ENCODE measurements around the gene PCDH12.
"Not testable (repeated sequence)": the region's sequence is repeated elsewhere in the genome, so short reads cannot be mapped to it uniquely, and the experiment has no call there.

Gene PCDH12

GRCh38 chr5:141935538-141935937, 22.5 kb downstream of the PCDH12 start:
- no peak for DNase-seq

DNA sequence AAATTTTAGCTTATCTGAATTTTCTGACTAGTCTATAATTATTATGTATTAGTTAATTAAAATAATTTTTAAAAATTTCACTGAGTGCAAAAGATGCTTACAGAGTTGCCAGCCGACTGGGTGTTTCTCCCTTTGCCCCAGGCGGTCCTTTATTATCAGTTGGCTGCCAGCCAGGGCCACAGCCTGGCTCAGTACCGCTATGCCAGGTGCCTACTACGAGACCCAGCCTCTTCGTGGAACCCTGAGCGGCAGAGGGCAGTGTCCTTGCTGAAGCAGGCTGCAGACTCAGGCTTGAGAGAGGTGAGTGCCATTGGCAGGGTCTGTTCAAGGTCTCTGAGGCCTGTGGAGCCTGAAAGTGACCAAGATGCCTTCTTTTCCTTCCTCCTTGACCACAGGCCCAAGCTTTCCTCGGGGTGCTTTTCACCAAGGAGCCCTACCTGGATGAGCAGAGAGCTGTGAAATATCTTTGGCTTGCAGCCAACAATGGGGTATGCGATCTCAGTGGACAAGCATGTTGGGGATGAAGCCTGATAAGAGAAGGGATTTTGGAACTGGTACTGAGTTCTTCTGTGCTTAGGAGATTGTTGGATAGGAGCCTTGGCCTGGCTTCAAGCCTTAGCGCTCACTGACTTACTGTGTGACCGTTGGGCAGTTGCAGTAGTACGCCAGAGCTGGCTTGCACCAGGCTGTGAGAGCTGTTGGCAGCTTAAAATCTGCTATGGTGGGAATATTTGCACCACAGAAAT, 23.7 kb downstream of the PCDH12 start:
- no peak for DNase-seq

- DNase-seq, result no peak
Measured at GRCh38 chr5:141933151-141933550, 24.9 kb downstream of the PCDH12 start.

- DNase-seq, result no peak
Measured at GRCh38 chr5:141931694-141932093, 26.3 kb downstream of the PCDH12 start.

- no peak for DNase-seq
Measured at GRCh38 chr5:141929398-141930058, 28.5 kb downstream of the PCDH12 start.

GRCh38 chr5:141928051-141928450, 30.0 kb downstream of the PCDH12 start:
- no peak for DNase-seq

GRCh38 chr5:141926434-141926833, 31.6 kb downstream of the PCDH12 start:
- no peak for DNase-seq

DNA sequence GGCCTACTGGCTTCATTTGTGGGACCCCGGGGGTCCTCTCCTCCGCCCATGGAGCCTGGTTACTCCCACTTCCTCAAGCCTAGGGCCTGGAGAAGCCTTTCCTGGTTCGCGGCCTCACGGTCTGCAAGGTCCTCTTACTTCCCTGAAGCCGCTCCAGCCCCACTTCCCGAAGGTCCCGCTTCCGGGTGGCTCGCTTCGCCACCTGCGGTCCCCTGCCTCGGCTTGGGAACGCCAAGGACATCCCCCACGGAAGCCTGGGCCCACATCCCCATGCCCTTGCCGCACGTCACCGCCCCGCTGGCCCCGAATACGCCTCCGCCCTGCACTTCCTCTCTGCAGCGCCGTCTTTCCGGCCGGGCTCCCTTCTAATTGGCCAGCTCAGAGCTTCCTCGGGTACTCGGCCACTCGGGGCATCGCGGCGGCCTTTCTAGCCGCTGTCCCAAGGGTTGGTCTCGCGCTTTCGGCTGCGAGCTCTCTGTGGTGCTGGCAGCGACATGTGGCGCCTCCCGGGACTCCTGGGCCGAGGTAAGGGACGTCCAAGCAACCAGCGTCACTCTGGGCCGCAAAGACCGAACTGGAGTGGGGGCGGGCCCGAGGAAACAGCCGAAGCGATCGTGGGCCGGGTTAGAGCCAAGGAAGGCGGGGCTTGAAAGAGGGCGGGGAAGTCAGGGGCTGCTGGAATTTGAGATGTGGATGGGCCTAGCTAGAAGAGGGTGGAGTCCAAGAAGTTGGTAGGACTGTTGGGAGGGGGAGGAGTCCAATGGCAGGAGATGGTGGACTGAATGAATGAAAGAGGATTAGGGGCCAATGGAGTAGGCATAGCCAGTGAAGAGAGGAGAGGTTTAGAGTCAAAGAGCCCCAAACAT, 34.3 kb downstream of the PCDH12 start, which contains the start of gene DELE1:
DELE1 (plus strand) TSS at position 424 of the 866 bp plus-strand sequence; CDS start at position 495, 71 bp downstream.
- DNase-seq, result peak; percentile 72 to 92 (median 83)

DNA sequence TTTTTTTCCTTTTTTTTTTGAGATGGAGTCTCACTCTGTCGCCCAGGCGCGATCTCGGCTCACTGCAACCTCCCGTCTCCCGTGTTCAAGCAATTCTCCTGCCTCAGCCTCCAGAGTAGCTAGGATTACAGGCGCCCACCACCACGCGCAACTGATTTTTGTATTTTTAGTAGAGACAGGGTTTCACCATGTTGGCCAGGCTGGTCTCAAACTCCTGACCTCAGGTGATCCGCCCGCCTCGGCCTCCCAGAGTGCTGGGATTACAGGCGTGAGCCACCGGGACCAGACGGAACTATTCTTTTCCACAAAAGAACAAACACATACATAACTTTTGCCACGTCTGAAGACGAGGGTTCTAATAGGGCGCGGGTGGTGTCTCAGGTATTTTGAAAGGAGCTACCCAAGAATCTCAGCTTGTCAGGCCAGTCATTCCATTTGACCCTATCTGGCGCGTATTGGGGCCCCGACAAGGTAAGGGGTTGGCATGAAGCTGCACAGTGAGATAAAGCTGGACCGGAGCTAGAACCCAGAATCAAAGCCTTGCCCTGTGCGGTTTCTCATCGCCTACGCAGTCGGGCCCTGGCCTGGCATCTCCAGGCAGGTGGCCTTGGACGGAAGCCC, 35.1 kb downstream of the PCDH12 start:
- not testable (repeated sequence) for DNase-seq

GRCh38 chr5:141920771-141921170, 37.2 kb downstream of the PCDH12 start:
- DNase-seq, result no peak

DNA sequence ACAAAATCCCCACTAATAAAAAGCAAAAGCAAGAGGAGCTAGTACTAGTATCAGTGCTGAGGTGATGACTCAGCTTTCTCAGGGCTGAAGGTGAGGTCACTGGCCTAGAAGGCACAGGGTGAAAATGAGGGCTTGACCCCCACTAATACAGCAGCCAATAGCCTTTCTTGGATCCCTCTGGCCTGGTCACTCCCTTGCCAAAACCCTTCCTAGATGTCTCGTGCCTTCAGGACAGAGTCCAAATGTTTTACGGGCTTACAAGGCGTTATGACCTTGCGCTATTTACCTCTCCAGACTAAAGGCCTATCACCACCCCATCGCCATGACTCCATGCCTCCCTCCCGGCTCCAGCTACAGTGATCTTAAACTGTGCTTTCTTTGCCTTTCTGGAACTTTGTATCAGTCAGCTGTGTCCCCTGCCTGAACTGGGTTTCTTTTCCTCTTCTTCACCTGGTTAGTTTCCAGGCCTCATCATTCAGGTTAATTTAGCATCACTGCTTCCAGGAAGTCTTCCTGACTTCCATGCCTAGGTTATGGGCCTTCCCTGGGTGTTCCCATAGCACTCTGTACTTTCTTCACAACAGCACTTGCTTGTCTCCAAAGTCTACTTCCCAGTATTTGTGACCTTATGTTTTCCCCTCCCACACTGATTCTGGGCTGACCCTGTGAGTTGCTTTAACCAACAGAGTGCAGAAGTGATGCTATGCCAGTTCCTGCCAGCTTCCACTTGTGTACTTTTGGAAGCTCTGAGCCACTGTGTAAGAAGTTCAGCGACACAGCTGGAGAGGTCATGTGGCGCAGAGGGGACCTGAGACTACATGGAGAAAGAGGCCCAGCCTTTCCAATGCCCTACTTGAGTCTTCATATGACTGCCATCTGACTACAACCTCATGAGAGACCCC, 38.5 kb downstream of the PCDH12 start:
- DNase-seq, result no peak

DNA sequence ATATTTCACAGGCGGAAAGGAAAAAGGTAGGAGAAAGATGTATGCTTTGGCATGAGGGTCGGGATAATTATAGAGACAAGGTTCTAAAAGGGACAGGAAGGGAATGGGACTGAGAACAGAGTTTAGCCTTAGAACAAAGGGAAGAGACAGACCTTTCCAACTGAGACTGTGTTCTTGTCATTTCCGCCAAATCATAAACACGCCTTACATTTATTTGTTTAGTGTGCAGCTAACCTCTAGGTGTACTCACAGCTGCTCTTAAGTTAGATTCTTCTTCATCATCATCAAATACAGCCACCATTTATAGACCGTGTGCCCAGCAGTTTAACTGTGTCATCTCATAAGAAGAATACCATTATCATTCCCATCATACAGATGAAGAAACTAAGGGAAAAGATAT, 40.2 kb downstream of the PCDH12 start:
- no peak for DNase-seq

GRCh38 chr5:141916522-141916921, 41.5 kb downstream of the PCDH12 start:
- no peak for DNase-seq

- no peak for DNase-seq
Measured at GRCh38 chr5:141915881-141916336, 42.1 kb downstream of the PCDH12 start.

- DNase-seq, result no peak
Measured at GRCh38 chr5:141914797-141915196, 43.2 kb downstream of the PCDH12 start.

DNA sequence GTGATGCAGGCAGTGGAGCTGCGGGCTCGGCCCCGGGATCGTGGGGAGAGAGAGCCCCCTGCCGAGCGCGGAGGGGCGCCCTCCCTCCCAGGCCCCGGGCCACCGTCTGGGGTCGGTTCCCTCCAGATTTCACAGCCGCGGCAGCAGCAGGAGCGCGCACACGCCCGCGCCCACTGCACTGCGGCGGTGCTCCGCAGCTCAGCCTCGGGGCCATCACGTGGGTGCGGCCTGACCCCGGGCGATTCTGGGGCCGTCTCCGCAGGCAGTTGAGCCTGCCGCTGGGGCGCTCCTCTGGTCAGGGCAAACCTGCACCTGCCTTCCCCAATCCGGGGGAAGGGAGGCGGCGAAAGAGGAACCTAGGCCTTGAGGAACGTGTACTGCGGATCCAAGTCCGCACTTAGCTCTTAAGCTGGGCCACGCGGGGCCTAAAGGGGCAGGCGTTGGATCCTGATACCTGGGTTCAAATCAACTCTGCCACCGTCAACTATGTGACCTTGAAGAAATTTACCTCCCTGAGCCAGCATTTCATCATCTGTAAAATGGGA, 43.7 kb downstream of the PCDH12 start:
- no peak for DNase-seq

DNA sequence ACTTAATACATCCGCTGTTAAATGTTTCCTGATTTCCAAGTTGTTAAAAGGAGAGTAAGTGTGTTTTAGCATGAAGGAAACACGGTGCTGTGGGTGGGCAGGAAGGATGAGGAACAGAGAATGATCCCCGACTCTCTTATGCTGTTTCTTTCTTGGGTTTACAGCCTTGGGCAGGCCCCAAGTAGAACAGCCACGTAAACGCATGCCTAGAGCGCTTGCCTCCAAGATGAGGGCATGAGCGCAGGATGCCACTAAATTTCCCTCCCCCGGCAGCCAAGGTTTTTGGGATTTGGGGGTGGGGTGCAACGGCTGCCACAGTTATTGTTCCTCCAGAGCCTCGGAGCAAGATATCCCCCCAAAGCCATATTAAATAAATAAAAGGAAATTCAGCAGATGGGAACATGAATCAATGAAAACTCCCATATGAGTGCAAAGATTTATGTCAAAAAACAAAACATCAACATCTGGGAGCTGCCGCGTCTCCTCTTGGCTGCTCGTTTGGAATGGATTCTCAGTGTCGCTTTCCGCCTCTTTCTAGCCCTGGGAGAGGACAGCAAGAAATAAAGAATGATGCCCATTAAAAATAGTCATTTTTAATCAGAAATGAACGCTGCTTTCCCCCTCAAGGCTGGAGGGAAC, 44.3 kb downstream of the PCDH12 start:
- DNase-seq, result no peak

DNA sequence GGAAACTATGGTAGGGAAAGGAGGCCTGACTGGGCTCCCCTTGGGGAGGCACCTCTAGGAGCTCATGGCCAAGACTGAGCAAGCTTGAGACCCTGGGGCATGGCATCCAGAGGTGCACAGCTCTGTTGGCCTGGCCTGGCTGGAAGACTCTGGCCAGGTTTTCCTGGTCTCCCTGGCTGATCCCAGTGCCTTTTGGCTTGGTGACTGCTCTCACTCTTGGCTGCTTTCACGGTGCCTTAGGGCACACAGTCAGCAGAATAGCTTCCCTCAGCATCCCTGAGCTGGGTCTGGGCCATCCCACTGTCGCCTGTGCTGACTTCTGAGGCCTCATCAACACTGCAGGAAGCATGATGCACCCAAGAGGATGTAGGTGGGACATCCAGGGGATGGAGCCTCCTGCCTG, 47.7 kb downstream of the PCDH12 start:
- no peak for DNase-seq

DNA sequence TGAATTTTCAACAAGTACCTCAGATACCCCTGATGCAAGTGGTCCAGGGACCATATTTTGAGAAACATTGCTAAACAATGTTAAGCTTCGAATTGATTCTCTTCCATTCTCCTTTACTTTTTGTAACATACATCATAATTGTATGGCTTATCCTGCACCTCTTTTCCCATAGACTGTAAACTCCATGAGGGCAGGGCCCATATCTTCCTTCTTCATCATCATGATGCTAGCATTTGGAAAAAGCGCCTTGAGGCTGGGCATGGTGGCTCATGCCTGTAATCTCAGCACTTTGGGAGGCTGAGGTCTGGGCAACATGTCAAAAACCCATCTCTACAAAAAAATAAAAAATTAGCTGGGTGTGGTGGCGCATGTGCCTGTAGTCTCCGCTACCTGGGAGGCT, 48.8 kb downstream of the PCDH12 start:
- no peak for DNase-seq

DNA sequence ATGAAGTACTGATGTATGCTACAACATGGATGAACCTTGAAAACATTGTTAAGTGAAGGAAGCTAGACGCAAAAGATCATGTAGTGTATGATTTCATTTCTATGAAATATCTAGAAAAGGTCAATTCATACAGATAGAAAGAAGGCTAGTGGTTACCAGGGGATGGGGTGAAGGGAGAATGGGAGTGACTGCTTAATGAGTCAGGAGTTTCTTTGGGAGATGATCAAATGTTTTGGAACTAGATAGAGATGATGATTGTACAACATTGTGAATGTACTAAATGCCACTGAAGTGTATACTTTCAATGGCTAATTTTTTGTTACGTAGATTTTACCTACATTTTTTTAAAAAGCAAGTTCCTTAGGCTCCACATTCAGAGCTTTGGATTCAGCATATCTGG, 49.2 kb downstream of the PCDH12 start:
- no peak for DNase-seq

DNA sequence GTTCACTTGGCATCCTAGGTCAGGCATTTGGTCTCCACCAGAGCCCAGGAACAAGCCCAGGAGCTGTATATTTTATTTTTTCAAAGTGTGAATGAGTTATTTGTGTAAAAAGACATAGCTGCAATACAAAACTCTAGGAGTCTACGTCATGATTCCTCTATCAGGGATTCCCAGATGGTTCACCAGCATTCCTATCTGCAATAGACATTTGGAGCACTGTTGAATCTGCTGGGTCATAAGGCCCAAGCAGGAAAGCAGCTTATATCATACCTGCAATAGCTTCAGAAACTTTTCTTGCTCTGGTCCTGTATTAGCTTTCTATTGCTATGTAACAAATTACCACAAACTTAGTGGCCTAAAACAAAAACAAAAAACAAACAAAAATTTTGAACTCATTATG, 51.0 kb downstream of the PCDH12 start:
- DNase-seq, result no peak

Measured in activated CD4-positive, CD25-positive, alpha-beta regulatory T cell (primary cell).